Gastrocnemius medialis (tissue), 4 donors: Measurements from ENCODE around the gene CABP7.

Experiments used
- POLR2A ChIP-seq, 2 donors: fragments of 450-650 bp; IDR thresholded peaks; one replicate each; pipeline ENCODE4 v1.6.1; 2017; ENCODE audit warnings: antibody characterized with exemption in 2 of 2, mild to moderate bottlenecking in 2 of 2, moderate library complexity in 2 of 2
- TF ChIP-seq, protein P1 (sequence below), 5 experiments: fragments of 450-650 bp in 3 of 5; fragments of 200-600 bp in 2 of 5; sonication (generic) in 2 of 5; IDR thresholded peaks in 4 of 5; conservative IDR thresholded peaks in 1 of 5; 1 replicate in 4 of 5; 2 replicates in 1 of 5; pipeline ENCODE4 v1.5.1; 2016 to 2019; ENCODE audit warnings: antibody characterized with exemption in 5 of 5, mild to moderate bottlenecking in 3 of 5, moderate library complexity in 3 of 5

DNA sequence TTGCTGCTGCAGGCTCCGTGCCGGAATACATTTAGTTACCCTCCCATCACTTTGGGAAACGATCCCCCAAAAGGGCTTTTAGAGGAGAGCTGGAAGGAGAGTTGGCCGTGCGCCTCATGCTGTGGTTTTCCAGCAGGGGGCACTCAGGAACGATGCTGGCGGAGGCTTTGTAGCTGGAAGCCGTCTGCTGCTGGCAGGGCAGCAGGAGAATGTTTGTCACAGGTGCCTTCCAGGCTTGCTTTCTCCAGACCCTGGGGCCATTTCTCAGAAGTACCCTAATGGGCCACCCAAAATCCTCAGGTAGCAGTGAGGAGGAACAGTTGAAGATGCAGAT lies 30.0 kb upstream of the CABP7 start:
- TF ChIP-seq, protein P1, sequence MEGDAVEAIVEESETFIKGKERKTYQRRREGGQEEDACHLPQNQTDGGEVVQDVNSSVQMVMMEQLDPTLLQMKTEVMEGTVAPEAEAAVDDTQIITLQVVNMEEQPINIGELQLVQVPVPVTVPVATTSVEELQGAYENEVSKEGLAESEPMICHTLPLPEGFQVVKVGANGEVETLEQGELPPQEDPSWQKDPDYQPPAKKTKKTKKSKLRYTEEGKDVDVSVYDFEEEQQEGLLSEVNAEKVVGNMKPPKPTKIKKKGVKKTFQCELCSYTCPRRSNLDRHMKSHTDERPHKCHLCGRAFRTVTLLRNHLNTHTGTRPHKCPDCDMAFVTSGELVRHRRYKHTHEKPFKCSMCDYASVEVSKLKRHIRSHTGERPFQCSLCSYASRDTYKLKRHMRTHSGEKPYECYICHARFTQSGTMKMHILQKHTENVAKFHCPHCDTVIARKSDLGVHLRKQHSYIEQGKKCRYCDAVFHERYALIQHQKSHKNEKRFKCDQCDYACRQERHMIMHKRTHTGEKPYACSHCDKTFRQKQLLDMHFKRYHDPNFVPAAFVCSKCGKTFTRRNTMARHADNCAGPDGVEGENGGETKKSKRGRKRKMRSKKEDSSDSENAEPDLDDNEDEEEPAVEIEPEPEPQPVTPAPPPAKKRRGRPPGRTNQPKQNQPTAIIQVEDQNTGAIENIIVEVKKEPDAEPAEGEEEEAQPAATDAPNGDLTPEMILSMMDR (IDR thresholded peaks at IDR 0.05 in 4 of 5, conservative IDR thresholded peaks at IDR 0.05 in 1 of 5), result peak; percentile 48 to 78 (median 70)
- TF ChIP-seq POLR2A (IDR thresholded peaks at IDR 0.05), result no peak
